ENCODE measurements around the gene CENPC.
"Not testable (repeated sequence)": the region's sequence is repeated elsewhere in the genome, so short reads cannot be mapped to it uniquely, and the experiment has no call there.

CENPC gene

GRCh38 chr4:67459164-67459563 is 86.1 kb downstream of the CENPC start:
- Histone ChIP-seq H3K9me3 (ENCODE audit: control insufficient read depth, low read length) (no peaks in the 10 kb centered on the region), H3K36me3 (ENCODE audit: control insufficient read depth, insufficient read depth, low read length) (peaks cover 5% of the 10 kb centered on the region), H3K4me3 (ENCODE audit: insufficient read depth, low read depth, low read length, poor library complexity, severe bottlenecking) (no peak overlapping the region), H3K27ac (ENCODE audit: insufficient read depth, low read length, poor library complexity, severe bottlenecking) (no peak overlapping the region), H3K27me3 (replicated peaks; ENCODE audit: control insufficient read depth, insufficient read depth, low read length, poor library complexity, severe bottlenecking) (no peaks in the 10 kb centered on the region), H3K4me1 (ENCODE audit: control insufficient read depth, insufficient read depth, low read length, poor library complexity, severe bottlenecking) (no peaks in the 10 kb centered on the region)
- no peak for DNase-seq

DNA sequence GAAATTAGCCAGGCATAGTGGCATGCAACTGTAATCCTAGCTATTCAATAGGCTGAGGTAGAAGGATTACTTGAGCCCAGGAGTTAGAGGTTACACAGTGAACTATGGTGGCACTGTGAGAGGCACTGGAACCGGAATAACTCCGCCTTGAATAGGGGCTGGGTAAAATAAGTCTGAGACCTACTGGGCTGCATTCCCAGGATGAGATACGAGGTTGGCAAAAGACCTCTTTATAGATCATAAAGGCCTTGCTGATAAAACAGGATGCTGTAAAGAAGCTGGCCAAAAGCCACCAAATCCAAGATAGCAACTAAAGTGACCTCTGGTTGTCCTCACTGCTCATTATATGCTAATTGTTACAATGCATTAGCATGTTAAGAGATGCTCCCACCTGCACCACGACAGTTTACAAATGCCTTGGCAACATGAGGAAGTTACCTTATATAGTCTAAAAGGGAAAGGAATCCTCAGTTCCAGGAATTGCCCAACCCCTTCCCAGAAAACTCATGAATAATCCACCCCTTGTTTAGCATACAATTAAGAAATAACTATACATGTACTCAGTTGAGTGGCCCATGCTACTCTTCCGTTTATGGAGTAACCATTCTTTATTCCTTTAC is 88.6 kb downstream of the CENPC start:
- no peaks in the 10 kb centered on the region for H3K27me3 ChIP-seq (replicated peaks; ENCODE audit: control insufficient read depth, insufficient read depth, low read length, poor library complexity, severe bottlenecking)
- no peaks in the 10 kb centered on the region for H3K9me3 ChIP-seq (ENCODE audit: control insufficient read depth, low read length)
- DNase-seq: no peak

GRCh38 chr4:67452846-67453205 is 92.5 kb downstream of the CENPC start:
- H3K36me3 ChIP-seq (ENCODE audit: control insufficient read depth, insufficient read depth, low read length); H3K9me3 ChIP-seq (ENCODE audit: control insufficient read depth, low read length); H3K4me1 ChIP-seq (ENCODE audit: control insufficient read depth, insufficient read depth, low read length, poor library complexity, severe bottlenecking); DNase-seq; H3K27ac ChIP-seq (ENCODE audit: insufficient read depth, low read length, poor library complexity, severe bottlenecking); H3K27me3 ChIP-seq (replicated peaks; ENCODE audit: control insufficient read depth, insufficient read depth, low read length, poor library complexity, severe bottlenecking); H3K4me3 ChIP-seq (ENCODE audit: insufficient read depth, low read depth, low read length, poor library complexity, severe bottlenecking): not testable (repeated sequence)

More for the DNA sequence above, 88.6 kb downstream of the CENPC start:
- H3K27ac ChIP-seq (ENCODE audit: insufficient read depth, low read length, poor library complexity, severe bottlenecking): no peak overlapping the region
- H3K36me3 ChIP-seq (ENCODE audit: control insufficient read depth, insufficient read depth, low read length): peaks cover 6% of the 10 kb centered on the region
- no peak overlapping the region for H3K4me3 ChIP-seq (ENCODE audit: insufficient read depth, low read depth, low read length, poor library complexity, severe bottlenecking)
- H3K4me1 ChIP-seq (ENCODE audit: control insufficient read depth, insufficient read depth, low read length, poor library complexity, severe bottlenecking): no peaks in the 10 kb centered on the region

DNA sequence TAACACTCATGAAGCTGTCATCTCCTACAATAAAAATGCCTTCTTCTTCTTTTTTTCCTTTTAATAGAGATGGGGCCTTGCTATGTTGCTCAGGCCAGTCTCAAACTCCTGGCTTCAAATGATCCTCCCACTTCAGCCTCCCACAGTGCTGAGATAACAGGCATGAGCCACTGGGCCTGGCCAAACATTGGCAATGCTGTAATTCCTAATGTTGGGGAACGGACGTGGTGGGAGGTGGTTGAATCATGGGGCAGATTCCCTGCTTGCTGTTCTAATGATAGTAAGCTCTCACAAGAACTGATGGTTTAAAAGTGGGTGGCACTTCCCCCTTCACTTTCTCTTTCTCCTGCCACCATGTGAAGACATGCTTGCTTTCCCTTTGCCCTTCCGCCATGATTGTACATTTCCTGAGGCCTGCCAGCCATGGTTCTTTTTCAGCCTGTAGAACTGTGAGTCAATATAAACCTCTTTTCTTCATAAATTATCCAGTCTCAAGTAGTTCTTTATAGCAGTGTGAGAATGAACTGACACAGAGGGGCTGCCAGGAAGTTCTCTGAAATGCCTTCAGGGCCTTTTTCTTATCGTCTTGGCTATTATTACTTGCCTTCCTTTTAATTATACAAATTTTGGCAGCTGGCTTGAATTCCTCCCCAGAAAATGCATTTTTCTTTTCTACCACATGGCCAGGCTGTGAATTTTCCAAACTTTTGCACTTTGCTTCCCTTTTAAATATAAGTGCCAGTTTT is 93.0 kb downstream of the CENPC start:
- no peaks in the 10 kb centered on the region for H3K4me1 ChIP-seq (ENCODE audit: control insufficient read depth, insufficient read depth, low read length, poor library complexity, severe bottlenecking)
- peaks cover 6% of the 10 kb centered on the region for H3K36me3 ChIP-seq (ENCODE audit: control insufficient read depth, insufficient read depth, low read length)
- H3K9me3 ChIP-seq (ENCODE audit: control insufficient read depth, low read length): no peaks in the 10 kb centered on the region
- DNase-seq: no peak
- no peak overlapping the region for H3K27ac ChIP-seq (ENCODE audit: insufficient read depth, low read length, poor library complexity, severe bottlenecking)
- H3K27me3 ChIP-seq (replicated peaks; ENCODE audit: control insufficient read depth, insufficient read depth, low read length, poor library complexity, severe bottlenecking): no peaks in the 10 kb centered on the region
- no peak overlapping the region for H3K4me3 ChIP-seq (ENCODE audit: insufficient read depth, low read depth, low read length, poor library complexity, severe bottlenecking)

DNA sequence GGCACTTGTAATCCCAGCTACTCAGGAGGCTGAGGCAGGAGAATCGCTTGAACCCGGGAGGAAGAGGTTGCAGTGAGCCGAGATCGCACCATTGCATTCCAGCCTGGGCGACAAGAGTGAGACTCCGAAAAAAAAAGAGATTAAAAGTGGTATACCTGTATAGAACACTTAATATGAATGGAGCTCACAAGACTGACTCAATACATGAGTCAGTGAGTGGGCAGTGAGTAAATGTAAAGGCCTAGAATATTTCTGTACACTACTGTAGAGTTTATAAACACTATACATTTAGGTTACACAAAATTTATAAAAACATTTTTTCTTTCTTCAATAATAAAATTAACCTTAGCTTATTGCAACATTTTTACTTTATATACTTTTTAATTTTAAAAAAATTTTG is 93.8 kb downstream of the CENPC start:
- H3K27me3 ChIP-seq (replicated peaks; ENCODE audit: control insufficient read depth, insufficient read depth, low read length, poor library complexity, severe bottlenecking): no peaks in the 10 kb centered on the region
- H3K9me3 ChIP-seq (ENCODE audit: control insufficient read depth, low read length): no peaks in the 10 kb centered on the region
- peaks cover 6% of the 10 kb centered on the region for H3K36me3 ChIP-seq (ENCODE audit: control insufficient read depth, insufficient read depth, low read length)
- H3K27ac ChIP-seq (ENCODE audit: insufficient read depth, low read length, poor library complexity, severe bottlenecking): no peak overlapping the region
- H3K4me1 ChIP-seq (ENCODE audit: control insufficient read depth, insufficient read depth, low read length, poor library complexity, severe bottlenecking): no peaks in the 10 kb centered on the region
- no peak for DNase-seq
- no peak overlapping the region for H3K4me3 ChIP-seq (ENCODE audit: insufficient read depth, low read depth, low read length, poor library complexity, severe bottlenecking)

- no peak overlapping the region for H3K27ac ChIP-seq (ENCODE audit: insufficient read depth, low read length, poor library complexity, severe bottlenecking)
- no peaks in the 10 kb centered on the region for H3K9me3 ChIP-seq (ENCODE audit: control insufficient read depth, low read length)
- H3K4me1 ChIP-seq (ENCODE audit: control insufficient read depth, insufficient read depth, low read length, poor library complexity, severe bottlenecking): no peaks in the 10 kb centered on the region
- no peaks in the 10 kb centered on the region for H3K36me3 ChIP-seq (ENCODE audit: control insufficient read depth, insufficient read depth, low read length)
- DNase-seq: no peak
- no peak overlapping the region for H3K4me3 ChIP-seq (ENCODE audit: insufficient read depth, low read depth, low read length, poor library complexity, severe bottlenecking)
- no peaks in the 10 kb centered on the region for H3K27me3 ChIP-seq (replicated peaks; ENCODE audit: control insufficient read depth, insufficient read depth, low read length, poor library complexity, severe bottlenecking)
These were observed 96.7 kb downstream of the CENPC start for GRCh38 chr4:67448621-67449020.

DNA sequence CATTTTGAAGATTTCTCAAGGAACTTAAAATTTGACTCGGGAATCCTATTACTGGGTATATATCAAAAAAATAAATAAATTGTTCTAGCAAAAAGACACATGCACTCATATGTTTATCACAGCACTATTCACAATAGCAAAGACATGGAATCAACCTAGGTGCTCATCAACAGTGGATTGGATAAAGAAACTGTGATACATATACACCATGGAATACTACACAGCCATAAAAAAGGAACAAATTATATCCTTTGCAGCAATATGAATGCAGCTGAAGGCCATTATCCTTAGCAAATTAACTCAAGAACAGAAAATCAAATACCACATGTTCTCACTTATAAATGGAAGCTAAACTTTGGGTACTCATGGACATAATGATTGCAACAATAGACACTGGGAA is 97.4 kb downstream of the CENPC start:
- Histone ChIP-seq H3K36me3 (ENCODE audit: control insufficient read depth, insufficient read depth, low read length) (no peaks in the 10 kb centered on the region), H3K4me1 (ENCODE audit: control insufficient read depth, insufficient read depth, low read length, poor library complexity, severe bottlenecking) (no peaks in the 10 kb centered on the region), H3K27me3 (replicated peaks; ENCODE audit: control insufficient read depth, insufficient read depth, low read length, poor library complexity, severe bottlenecking) (no peaks in the 10 kb centered on the region), H3K9me3 (ENCODE audit: control insufficient read depth, low read length) (no peaks in the 10 kb centered on the region), H3K27ac (ENCODE audit: insufficient read depth, low read length, poor library complexity, severe bottlenecking) (no peak overlapping the region), H3K4me3 (ENCODE audit: insufficient read depth, low read depth, low read length, poor library complexity, severe bottlenecking) (no peak overlapping the region)
- no peak for DNase-seq

GRCh38 chr4:67446811-67447210 is 98.5 kb downstream of the CENPC start:
- Histone ChIP-seq H3K4me3 (ENCODE audit: insufficient read depth, low read depth, low read length, poor library complexity, severe bottlenecking) (no peak overlapping the region), H3K27ac (ENCODE audit: insufficient read depth, low read length, poor library complexity, severe bottlenecking) (no peak overlapping the region), H3K4me1 (ENCODE audit: control insufficient read depth, insufficient read depth, low read length, poor library complexity, severe bottlenecking) (no peaks in the 10 kb centered on the region), H3K9me3 (ENCODE audit: control insufficient read depth, low read length) (no peaks in the 10 kb centered on the region), H3K36me3 (ENCODE audit: control insufficient read depth, insufficient read depth, low read length) (no peaks in the 10 kb centered on the region), H3K27me3 (replicated peaks; ENCODE audit: control insufficient read depth, insufficient read depth, low read length, poor library complexity, severe bottlenecking) (no peaks in the 10 kb centered on the region)
- DNase-seq: no peak

DNA sequence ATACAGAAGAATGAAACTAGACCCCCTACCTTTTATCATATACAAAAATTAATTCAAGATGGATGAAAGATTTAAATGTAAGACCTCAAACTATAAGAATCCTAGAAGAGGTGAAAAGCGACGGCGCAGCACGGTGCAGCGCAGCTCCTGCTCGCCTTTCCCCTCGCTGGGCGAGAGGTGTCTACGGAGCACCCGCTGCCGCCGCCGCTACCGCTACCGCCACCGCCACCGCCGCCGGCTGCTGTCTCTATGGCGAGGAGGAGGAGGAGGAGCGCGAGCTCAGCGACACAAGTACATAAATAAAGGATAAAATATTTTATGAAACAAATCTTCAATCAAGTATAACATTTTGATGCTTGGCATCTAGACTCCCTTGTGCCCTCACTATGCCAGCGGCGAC is 99.4 kb downstream of the CENPC start:
- H3K4me1 ChIP-seq (ENCODE audit: control insufficient read depth, insufficient read depth, low read length, poor library complexity, severe bottlenecking); H3K9me3 ChIP-seq (ENCODE audit: control insufficient read depth, low read length); H3K4me3 ChIP-seq (ENCODE audit: insufficient read depth, low read depth, low read length, poor library complexity, severe bottlenecking): not testable (repeated sequence)

GRCh38 chr4:67438975-67439374 is 106.3 kb downstream of the CENPC start:
- Histone ChIP-seq H3K27me3 (replicated peaks; ENCODE audit: control insufficient read depth, insufficient read depth, low read length, poor library complexity, severe bottlenecking) (no peaks in the 10 kb centered on the region), H3K36me3 (ENCODE audit: control insufficient read depth, insufficient read depth, low read length) (no peaks in the 10 kb centered on the region), H3K4me3 (ENCODE audit: insufficient read depth, low read depth, low read length, poor library complexity, severe bottlenecking) (no peak overlapping the region), H3K9me3 (ENCODE audit: control insufficient read depth, low read length) (no peaks in the 10 kb centered on the region), H3K27ac (ENCODE audit: insufficient read depth, low read length, poor library complexity, severe bottlenecking) (no peak overlapping the region), H3K4me1 (ENCODE audit: control insufficient read depth, insufficient read depth, low read length, poor library complexity, severe bottlenecking) (no peaks in the 10 kb centered on the region)
- no peak for DNase-seq

More for the DNA sequence above, 99.4 kb downstream of the CENPC start:
- H3K27me3 ChIP-seq (replicated peaks; ENCODE audit: control insufficient read depth, insufficient read depth, low read length, poor library complexity, severe bottlenecking); H3K27ac ChIP-seq (ENCODE audit: insufficient read depth, low read length, poor library complexity, severe bottlenecking); DNase-seq; H3K36me3 ChIP-seq (ENCODE audit: control insufficient read depth, insufficient read depth, low read length): not testable (repeated sequence)
